HG02938 (cell line): ENCODE measurements around the gene KDM8.
"Not testable (repeated sequence)": the region's sequence is repeated elsewhere in the genome, so short reads cannot be mapped to it uniquely, and the experiment has no call there.

Source experiments
- ATAC-seq: cut with Tn5 transposase; IDR thresholded peaks from one replicate; pipeline ENCODE4 v1.9.1; 2021; ENCODE audit warnings: mild to moderate bottlenecking, moderate library complexity; ENCODE audit not compliant: unreplicated experiment

Gene KDM8

DNA sequence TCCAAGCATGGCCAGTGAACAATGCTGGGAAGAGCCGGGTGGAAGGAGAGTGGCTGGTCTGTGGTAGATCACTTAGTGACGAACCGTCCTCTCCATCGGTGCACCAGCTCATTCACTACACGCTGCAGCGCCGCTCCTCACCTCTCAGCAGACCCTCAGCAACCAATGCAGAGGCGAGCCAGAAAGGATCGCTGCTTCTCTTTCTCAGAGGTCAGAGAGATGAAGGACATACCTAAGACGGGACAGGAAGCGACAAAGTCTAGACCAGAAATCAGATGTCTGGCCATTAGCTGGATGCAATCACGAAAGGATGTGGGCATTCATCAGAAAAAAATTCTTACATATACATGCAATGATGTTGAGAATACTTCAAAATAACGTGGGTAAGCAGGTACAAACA, 38.3 kb downstream of the KDM8 start:
- no peak for ATAC-seq

DNA sequence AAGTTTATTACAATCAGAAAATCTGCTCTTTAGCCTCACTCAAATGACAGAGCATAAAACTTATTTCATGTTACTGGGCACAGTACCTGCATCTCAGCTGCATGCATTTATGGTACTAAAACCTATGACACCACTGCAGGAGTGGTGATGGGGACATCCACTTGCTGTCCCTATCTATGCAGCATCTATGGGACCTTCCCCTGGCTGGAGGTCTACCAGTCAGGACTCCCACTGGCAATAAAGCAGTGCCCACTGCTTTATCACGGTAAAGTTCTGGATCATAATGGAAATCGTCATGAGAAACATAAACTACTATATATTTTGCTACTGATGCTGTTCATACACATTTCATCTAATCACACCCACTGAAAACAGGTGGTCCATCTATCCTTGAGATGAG, 39.1 kb downstream of the KDM8 start:
- no peak for ATAC-seq

DNA sequence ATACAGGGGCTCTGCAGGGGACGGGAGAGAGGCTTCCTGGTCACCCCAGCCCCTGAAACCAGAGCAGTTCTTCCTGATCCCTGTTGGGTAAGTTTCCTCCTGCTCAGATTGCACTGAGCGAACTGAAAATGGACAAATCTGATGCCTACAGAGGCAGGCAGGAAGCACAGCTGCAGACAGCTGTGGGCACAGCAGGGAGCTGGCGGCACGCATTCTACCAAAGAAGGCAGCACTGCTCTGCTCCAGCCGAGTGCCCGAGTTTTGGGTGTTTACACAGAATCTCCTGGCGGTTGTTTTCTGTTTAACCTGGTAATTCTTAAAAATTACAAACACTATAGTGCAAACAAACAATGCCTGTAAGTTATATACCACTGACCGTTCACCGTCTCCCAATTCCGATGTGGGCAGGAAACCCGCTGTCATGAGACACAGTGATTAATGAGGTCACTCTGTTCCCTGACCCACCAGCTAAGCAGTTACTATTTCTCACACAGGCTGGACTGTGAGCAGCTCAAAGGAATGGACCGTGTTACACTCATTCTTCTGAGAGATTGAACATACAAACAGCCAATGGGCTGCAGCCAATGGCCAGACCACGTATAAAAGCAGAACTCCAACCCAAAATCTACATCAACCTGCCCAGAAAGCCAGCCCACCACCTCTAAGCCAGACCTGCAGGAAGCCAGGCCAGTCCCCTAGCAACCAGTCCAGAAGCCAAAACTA, 39.7 kb downstream of the KDM8 start:
- peak; percentile 68 for ATAC-seq

DNA sequence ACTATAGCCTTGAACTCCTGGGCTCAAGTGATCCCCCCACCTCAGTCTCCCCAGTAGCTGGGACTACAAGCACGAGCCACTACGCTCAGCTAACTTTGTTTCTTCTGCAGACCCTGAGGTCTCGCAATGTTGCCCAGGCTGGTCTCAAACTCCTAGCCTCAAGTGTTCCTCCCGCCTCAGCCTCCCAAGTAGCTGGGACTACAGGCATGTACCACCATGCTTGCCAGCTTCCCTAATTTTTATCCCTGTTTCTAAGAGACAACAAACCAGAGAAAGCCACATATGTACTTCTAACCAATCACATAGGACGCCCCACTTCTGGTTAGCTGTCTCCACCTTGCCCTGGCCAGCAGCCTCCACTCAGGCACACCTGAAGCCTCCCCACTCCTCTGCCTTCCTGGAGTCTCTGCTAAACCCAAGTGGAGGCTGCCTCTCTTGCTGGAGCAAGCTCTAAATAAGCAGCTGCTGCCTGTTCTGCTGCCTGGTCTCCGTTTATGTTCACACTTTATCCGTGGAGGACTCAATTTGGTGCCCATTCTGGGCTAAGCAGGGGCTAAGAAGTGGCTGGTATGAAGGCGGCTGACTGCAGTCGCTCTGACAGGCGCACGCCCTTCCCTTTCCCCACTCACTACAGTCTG, 40.5 kb downstream of the KDM8 start:
- no peak for ATAC-seq

DNA sequence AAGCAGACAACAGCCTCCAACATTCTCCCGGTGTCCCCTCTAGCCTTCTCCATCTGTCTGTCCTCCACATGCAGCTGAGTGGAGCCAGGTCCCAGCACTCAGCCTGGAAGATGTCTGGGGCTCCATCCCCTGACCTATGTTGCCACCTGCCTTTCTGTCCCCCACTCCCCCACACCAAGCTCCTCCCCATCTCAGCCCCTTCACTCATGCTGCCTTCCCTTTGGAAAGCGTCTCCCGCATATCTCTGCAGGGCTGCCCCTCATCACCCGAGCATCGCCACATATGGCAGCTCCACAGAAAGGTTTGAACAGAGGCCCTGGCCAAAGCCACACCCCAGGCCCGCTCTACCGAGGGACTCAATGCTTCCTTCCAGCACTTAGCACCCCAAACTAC, 41.0 kb downstream of the KDM8 start:
- no peak for ATAC-seq

DNA sequence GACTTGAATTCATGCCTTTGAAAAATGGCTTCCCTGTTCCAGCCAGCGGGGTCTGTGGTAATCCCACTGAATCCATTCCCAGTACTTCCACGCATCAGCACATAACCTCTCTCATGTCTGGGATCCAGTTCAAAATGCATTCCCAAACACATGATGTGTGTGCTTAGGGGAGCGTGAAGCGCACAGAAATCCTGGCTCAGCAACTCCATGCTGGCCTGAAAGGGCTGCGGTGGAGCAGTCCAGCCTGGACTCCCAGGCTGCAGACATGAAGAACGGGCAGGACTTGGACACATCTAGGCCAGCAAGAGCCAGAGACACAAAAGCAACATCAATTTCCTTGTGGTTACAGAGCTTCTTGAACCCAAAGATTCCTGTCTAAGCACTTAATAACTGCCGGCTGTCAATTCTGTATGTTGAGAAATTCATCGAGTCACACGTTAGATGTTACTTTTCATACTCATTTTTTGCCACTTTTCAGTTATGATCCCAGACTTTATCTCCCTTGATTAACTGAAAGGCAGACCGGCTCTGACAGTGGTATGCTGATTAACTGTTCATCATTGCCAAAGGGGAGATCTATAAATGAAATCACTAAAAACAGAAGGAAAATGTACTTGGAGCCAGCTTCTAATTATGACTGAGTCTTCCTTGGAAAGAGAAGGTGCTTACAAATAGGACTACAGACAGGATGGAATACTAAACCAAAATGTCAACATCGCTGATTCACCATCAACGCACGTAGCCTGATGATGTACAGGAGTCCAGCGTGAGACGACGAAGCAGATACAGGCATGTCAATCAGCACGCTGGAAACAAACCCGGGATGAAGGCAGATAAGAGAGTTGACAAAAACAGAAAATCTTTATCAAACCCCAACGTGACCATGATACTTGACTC, 42.2 kb downstream of the KDM8 start:
- no peak for ATAC-seq

DNA sequence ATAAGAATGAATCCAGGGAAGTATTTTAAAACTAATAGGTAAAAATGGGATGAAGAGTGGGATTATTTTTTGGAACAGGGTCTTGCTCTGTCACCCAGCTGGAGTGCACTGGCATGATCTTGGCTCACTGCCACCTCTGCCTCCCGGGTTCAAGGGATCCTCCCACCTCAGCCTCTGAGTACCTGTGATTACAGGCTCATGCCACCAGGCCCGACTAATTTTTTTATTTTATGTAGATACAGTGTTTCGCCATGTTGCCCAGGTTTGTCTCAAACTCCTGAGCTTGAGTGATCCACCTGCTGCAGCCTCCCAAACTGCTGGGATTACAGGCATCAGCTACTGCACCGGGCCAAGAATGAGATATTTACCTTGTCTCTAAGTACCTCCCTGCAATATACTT, 43.1 kb downstream of the KDM8 start:
- ATAC-seq = no peak

DNA sequence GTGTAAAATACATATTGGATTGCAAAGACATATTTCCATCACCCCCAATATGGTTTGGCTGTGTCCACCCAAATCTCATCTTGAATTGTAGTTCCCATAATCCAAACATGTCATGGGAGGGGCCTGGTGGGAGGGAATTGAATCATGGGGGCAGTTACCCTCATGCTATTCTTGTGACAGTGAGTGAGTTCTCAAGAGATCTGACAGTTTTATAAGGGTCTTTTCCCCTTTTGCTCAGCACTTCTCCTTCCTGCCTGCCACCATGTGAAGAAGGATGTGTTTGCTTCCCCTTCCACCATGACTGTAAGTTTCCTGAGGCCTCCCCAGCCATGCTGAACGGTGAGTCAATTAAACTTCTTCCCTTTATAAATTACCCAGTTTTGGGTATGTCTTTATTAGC, 43.8 kb downstream of the KDM8 start:
- ATAC-seq = not testable (repeated sequence)

DNA sequence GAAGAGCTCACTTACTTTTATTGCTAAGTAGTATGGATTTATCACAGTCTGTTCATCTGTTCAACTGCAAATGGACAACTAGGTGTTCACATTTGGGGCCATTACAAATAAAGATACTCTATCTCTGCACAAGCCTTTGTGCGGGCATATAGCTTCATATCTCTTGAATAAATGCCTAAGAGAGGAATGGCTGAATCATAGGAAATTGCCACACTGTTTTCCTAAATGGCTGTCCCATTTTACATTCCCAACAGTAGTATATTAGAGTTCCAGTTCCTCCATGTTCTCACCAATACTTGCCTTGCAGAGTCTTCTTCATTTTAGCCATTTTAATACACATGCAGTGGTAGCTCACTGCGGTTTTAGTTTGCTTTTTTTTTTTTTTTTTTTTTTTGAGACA, 44.7 kb downstream of the KDM8 start:
- ATAC-seq = no peak

DNA sequence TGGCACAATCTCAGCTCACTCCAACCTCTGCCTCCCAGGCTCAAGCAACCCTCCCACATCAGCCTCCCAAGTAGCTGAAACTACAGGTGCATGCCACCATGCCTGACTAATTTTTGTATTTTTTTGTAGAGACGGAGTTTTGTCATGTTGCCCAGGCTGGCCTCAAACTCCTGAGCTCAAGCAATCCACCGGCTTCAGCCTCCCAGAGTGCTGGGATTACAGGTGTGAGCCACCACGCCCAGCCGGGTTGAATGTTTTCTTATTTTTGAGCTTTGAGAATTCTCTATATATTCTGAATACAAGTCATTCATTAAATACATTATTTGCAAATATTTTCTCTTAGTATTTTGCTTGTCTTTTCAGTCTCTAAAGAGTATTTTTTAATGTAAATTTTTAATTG, 45.6 kb downstream of the KDM8 start:
- not testable (repeated sequence) for ATAC-seq

DNA sequence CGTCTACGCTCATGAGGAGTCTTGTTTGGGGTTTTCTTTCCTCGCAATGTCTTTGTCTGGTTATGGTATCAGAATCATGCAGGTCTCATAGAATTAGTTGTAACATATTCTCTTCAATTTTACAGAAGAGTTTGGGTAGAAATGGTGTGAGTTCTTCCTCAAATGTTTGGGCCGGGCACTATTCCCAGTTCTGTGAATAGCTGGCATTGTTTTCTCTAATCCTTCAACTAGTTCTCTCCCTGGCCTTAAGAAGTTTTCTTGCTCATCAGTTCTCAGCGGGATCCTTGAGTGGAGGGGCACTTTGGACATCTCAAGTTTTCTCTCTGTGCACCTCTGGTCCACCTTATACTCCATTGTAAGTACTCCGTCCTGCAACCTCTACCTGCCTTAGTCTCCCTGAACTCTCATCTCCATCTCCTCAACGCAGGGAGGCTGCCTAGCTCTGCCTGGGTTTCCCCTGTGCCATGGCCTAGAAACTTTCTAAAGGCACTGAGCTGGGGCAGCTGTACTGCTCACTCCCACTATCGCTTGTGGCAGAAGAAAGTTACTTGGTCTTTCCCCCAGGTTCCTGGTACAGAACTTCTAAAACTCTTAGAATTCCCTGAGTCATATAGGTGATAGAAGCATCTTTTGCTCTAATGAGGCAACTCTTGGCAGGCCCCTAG, 48.3 kb downstream of the KDM8 start:
- ATAC-seq = no peak

DNA sequence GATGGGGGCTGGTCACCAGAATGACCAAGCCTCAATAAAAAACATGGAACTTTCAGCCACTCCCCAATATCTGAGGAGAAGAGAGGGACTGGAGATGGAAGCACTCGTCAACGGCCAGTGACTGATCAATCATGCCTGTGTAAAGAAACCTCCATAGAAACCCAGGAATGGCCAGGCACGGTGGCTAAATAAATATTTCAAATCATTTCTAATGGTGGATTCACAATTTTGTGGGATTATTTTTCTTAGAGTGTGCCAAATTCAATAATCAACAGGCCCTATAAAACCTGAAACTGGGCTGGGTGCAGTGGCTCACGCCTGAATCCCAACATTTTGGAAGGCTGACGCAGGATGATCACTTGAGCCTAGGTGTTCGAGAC, 48.9 kb downstream of the KDM8 start:
- ATAC-seq = no peak

DNA sequence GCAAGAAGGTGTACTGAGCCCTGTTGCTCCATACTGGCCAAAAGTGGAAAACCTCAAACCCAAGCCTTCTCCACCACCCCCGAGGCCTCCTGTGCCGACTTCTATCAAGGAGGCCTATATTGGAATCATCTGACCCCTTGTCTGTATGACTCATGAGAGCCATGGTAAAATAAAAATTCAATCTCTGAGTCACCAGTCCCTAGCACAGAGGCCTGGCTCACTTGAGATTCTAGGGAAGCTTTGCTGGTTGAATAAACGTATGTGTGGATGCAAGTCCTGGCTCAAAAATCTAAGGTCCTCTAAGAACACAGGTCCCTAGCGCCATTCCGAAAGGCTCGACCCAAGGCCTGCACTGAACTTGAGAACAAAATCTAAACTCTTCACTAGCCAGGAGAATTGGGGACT, 50.2 kb downstream of the KDM8 start:
- ATAC-seq = no peak

DNA sequence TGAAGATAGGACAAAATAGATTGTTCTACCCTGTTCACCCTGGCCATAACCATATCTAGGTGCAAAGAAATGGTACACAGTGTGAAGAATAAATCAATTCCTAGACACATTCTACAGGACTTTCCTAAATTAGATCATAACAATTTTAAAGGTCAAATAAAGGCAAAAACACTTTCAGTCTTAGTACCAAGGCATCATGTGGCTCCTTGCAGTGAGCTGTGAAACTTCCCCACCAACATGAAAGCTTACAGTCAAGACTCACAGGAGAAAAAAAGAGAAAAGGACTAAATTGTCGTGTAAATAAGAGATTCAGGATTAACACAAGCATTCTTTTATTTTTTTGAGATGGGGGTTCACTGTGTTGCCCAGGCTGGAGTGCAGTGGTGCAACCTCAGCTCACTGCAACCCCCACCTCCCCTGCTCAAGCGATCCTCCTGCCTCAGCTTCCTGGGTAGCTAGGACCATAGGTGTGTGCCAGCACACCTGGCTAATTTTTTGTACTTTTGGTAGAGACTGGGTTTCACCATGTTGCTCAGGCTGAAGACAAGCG, 51.0 kb downstream of the KDM8 start:
- ATAC-seq = peak; percentile 62

DNA sequence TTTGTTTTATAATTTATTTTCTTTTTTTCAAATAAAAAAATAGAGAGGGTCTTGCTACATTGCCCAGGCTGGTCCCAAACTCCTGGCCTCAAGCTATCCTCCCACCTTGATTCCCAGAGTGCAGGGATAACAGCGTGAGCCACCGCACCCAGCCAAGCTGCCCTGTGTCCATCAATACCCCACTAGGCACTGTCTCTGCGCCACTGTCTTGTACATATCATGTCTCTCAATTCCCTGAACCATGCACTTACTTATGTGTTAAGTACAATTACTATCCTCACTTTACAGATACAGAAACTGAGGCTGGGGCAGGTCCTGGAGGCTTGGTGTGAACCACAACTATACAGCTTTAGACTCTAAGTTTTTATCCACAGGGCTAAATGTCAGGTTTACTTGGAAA, 53.5 kb downstream of the KDM8 start:
- no peak for ATAC-seq

DNA sequence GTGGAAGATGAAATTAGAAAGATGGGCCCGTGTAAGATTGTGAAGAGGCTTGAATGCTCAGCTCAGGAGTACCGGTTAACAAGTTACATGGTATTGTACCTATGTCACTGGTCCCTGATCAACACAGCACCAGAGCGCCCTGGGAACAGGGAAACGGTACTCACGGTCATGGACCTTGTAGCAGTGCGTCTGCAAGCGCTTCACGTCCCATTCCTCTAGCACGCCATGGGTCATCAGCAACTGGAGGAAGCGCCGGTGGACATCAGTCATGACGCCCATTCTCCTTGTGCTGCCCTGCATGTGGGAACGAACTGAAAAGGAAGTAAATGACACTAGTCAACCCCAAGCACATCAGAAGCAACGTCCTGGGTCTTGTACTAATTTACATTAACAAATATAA, 53.9 kb downstream of the KDM8 start:
- ATAC-seq = no peak

DNA sequence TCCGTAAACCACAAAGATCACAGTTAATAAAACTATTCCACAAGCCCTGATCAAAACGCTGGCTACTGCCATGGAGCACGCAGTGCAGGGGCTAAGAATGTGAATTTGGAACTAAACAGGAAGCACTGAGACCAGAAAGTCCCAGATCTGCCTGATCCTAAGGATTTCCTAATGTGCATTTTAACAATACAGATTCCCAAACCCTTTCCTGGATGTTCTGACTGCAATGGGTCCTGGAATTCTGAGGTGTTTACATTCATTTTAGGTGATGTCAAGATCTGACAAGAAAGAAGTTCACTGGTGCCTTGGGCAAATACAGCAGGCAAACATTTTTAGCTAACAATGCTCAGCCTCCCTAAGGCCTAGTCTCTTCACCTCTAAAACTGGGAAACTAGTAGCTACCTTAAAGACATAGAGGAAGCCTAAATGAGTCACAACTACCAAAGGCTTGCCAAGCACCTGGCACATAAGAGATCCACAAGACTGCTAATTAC, 55.0 kb downstream of the KDM8 start:
- no peak for ATAC-seq

DNA sequence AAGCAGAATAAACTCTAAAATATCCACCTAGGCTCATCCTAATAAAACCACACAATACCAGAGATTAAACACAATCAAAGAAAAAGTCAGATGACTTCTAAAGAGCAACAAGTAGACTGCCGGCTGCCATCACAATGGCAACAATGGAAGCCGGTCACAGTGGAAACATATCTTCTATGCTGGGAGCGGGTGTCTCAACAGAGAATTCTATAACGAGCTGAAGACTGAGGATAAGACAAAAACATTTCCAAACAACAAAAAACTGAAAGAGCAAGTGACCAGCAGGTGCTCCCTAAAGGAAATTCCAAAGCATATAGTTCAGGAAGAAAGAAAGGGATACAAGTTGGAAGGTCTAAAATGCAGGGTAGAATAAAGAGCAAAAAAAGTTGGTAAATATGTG, 56.4 kb downstream of the KDM8 start:
- ATAC-seq = no peak

DNA sequence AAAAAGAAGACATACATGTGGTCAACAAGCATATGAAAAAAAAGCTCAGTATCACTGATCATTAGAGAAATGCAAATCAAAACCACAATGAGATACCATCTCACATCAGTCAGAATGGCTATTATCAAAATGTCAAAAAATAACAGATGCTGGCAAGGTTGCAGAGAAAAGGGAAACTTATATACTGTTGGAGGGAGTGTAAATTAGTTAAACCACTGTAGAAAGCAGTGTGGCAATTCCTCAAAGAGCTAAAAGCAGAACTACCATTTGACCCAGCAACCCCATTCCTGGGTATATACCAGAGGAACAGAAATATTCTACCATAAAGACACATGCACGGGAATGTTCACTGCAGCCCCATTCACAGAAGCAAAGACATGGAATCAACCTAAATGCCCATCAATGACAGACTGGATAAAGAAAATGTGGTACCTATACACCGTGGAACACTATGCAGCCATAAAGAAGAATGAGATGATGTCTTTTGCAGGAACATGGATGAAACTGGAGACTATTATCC, 59.6 kb downstream of the KDM8 start:
- not testable (repeated sequence) for ATAC-seq

DNA sequence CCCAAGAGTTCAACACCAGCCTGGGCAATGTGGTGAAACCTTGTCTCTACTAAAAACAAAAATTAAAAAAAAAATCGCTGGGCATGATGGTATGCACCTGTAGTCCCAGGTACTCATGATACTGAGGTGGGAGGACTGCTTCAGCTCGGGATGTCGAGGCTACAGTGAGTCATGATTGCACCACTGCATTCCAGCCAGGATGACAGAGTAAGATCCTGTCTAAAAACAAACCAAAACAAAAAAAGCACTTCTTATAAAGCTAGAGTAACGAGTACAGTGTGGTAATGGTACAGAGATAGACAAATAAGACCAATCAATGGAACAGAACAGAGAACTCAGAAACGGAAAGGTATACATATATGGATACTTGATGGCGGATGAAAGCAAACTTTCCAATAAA, 60.8 kb downstream of the KDM8 start:
- no peak for ATAC-seq

DNA sequence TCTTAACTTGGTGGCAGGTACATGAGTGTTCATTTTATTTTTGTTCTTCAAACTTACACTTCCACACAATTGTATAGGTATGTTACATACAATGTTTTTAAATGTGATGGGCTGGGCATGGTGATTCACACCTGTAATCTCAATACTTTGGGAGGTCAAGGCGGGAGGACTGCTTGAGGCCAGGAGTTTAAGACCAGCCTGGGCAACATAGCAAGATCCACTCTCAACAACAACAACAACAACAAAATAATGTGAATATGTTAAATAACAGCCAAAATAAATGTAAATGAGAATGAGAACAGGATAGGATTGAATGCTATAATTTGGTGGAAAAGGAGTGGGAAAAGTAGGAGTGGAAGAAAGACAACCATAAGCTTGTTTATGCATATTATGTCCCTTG, 62.7 kb downstream of the KDM8 start:
- ATAC-seq = no peak
